Right lobe of liver (tissue), 4 donors: Measurements from ENCODE around the gene ALDH1L1.
A peak's percentile ranks its signal among the peaks of the same experiment; 100 is the strongest.

Experiments
- CTCF ChIP-seq, 4 donors: fragments of 200-600 bp in 3 of 4; fragments of 450-650 bp in 1 of 4; IDR thresholded peaks; one replicate each; pipeline versions ENCODE4 v1.5.1 to v1.8.0; 2016 to 2022; ENCODE audit warnings: antibody characterized with exemption in 4 of 4, mild to moderate bottlenecking in 2 of 4
- POLR2A ChIP-seq: fragments of 450-650 bp; IDR thresholded peaks from one replicate; pipeline ENCODE4 v1.6.1; 2017; ENCODE audit warnings: antibody characterized with exemption, mild to moderate bottlenecking
- donor health status: DM: no; HTN: no; CAD: no.
- donor health status: DM: no; HTN: no; CAD: no.
- donor health status: DM: no; HTN: yes; CAD: no.

DNA sequence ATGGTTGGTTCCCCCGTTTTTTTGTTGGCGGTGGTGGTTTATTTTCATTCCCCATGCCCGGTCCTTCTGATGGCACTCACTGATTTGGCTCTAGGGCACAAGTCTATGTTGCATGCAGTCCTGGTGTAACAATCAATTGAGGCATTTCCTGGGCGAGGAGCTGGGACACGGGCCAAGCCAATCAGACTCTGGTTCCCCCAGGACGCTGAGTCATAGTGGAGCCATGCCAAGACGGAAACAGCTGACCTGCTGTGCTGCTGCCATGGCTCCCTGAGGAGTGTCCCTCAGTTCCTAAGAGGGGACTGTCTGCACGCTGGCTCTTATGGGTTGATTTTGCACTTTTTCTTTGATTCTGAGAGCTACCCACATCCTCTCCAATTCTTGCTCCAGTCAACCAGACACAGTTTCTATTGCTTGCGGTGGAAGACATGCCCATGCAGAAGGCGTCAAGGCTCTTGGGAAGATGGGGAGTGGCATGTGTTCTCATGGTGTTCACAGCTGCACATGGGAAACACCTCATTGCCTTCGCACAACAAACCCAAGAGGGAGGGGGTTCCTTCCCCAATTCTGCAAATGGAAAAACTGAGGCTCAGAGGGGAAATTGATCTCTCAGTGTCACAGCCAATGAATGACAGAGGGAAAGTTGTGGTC is 28.3 kb upstream of the ALDH1L1 start:
- TF ChIP-seq CTCF (IDR thresholded peaks at IDR 0.05), result no peak
- peak; percentile 19 for TF ChIP-seq POLR2A
